Activated CD8-positive, alpha-beta T cell treated with anti-CD3 and anti-CD28 coated beads, Interleukin-2, amount 10 ng/mL, durations not matched to agents 7 days and 5 days (primary cell): ENCODE measurements around the gene UBL7. TPM values are rescaled to one million over a fixed set of nuclear protein-coding genes. Genes with fewer than 3 reads are reported as not detected.
A peak's percentile ranks its signal among the peaks of the same experiment; 100 is the strongest.

Experiments
- ATAC-seq: fragments of 150-1000 bp; cut with Tn5 transposase; one replicate; pipeline ENCODE4 v1.10.0; 2021; ENCODE audit warnings: moderate library complexity
- CTCF ChIA-PET: fragments of 350-600 bp; sonication (Branson Sonifier 250); formaldehyde crosslinking; loops from one replicate; lab custom pipeline; 2021; ENCODE audit warnings: antibody characterized with exemption; lab: Charles Lee
- POLR2A ChIA-PET: fragments of 350-600 bp; sonication (Branson Sonifier 250); formaldehyde crosslinking; loops from one replicate; lab custom pipeline; 2021; ENCODE audit warnings: antibody characterized with exemption; lab: Charles Lee
- DNase-seq: peaks from one replicate; pipeline ENCODE4 v3.0.0-alpha.2; 2020
- H3K27ac Mint-ChIP-seq: one replicate; pipeline ENCODE4 v1.8.0; 2021; ENCODE audit warnings: mild to moderate bottlenecking, mixed read lengths
- H3K27me3 Mint-ChIP-seq: one replicate; pipeline ENCODE4 v1.8.0; 2021; ENCODE audit warnings: low read depth, mixed read lengths
- H3K36me3 Mint-ChIP-seq: one replicate; pipeline ENCODE4 v1.8.0; 2021; ENCODE audit warnings: low read depth, mixed read lengths
- H3K4me1 Mint-ChIP-seq: one replicate; pipeline ENCODE4 v1.8.0; 2021; ENCODE audit warnings: low read depth, mixed read lengths
- H3K4me3 Mint-ChIP-seq: one replicate; pipeline ENCODE4 v1.8.0; 2021; ENCODE audit warnings: mild to moderate bottlenecking, mixed read lengths
- H3K9me3 Mint-ChIP-seq: one replicate; pipeline ENCODE4 v1.8.0; 2022; ENCODE audit warnings: mixed read lengths; ENCODE audit not compliant: insufficient read depth
- total RNA-seq, 2 experiments: library from RNA; stranded (reverse); gene quantifications; one replicate each; pipeline ENCODE4 v1.2.3, GENCODE V29; 2021

The UBL7 gene
- total RNA-seq, 2 experiments from 2014 or later = 60.8 to 71.4 TPM

DNA sequence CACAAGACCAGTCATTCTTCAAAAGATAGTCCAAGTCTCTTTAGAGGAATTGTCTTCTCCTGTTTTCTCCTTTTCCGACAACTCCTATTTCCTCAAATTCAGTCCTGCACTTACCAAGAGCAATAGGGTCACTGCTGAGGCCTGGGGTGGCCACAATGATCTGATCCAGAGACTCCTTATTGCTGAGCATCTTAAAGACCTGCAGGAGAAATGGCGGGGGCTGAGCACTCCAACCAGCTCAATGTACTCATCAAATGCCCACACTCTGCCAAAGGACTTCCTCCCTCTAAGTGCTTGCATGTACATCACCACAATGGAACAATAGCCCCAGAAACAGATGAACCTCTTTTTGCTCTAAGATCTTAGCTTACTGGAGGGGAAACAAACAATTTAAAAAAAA lies 9.6 kb downstream of the UBL7 start:
- Mint-ChIP-seq H3K36me3 (peaks cover 64% of the 10 kb centered on the region), H3K4me1 (peaks cover 34% of the 10 kb centered on the region), H3K9me3 (no peaks in the 10 kb centered on the region), H3K27me3 (no peaks in the 10 kb centered on the region), H3K27ac (no peak overlapping the region), H3K4me3 (no peak overlapping the region)
- POLR2A ChIA-PET = interaction anchor here (0.6 kb wide), 1 partner anchor 117 kb away, joined by 3 read pairs; no protein-coding TSS in a partner anchor
- DNase-seq (no peak), ATAC-seq (no peak)
- CTCF ChIA-PET = interaction anchor here (1.1 to 1.8 kb wide), 4 partner anchors 13 to 78 kb away, joined by 3 to 8 read pairs (median 4); no protein-coding TSS in a partner anchor

DNA sequence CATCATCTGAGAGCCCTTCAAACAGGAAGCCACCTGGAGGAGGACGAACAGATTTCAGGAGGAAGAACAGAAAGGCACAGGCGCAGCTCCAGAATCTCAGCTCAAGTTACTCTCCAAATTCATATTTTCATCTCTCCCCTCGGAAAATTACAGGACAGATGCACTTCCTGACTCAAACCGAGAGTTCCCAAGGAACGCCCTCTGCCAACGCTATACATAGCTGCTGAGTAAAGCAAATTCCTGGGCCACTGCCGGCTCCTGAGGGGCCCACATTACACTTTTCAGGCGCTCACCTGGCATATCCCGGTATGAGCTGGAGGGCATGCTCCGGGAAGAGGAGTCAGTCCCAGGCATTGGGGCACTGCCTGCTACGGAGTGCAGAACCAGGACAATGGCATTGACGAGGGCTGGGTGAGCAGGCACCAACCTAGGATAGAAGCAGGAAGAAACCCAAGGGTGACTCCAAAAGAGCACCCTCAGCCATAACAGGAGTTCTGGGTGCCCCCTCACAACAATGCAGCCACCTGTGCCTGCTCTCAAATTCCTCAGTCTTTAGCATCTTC lies 11.2 kb downstream of the UBL7 start:
- no peak for DNase-seq
- Mint-ChIP-seq H3K27me3 (no peaks in the 10 kb centered on the region), H3K36me3 (peaks cover 55% of the 10 kb centered on the region), H3K4me1 (peaks cover 22% of the 10 kb centered on the region), H3K9me3 (no peaks in the 10 kb centered on the region), H3K4me3 (no peak overlapping the region), H3K27ac (no peak overlapping the region)
- CTCF ChIA-PET = interaction anchor here (0.9 to 3.0 kb wide), 6 partner anchors 10 to 395 kb away, joined by 3 to 12 read pairs (median 6); partner anchors contain the start of gene UBL7
- POLR2A ChIA-PET = interaction anchor here (1.3 kb wide), 1 partner anchor 11 kb away, joined by 5 read pairs; the partner anchor contains the start of gene UBL7
- no peak for ATAC-seq

DNA sequence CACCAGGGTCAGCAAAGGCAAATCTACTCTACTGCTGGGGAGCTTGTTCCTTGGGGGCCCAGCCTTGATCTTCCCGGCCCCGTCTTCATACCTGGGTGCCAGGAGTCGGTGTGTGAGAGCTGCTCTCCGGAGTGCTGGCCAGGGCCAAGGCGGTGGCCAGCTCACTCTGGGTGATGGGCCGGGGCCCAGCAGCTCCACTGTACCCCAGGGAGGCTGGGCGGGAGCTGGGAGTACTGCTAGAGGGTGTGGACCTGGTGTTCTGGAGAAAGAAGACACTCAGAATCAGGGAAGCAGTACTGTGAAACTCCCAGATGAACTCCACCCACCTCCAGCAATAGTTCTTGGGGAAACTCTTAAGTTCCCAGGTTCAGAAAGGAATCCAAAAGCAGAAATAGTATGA lies 11.9 kb downstream of the UBL7 start:
- no peaks in the 10 kb centered on the region for H3K27me3 Mint-ChIP-seq
- peaks cover 55% of the 10 kb centered on the region for H3K36me3 Mint-ChIP-seq
- no peak for ATAC-seq
- H3K4me3 Mint-ChIP-seq = no peak overlapping the region
- ChIA-PET CTCF (interaction anchor here (1.0 to 3.0 kb wide), 4 partner anchors 10 to 395 kb away, joined by 3 to 12 read pairs (median 7); partner anchors contain the start of gene UBL7), POLR2A (interaction anchor here (1.3 kb wide), 1 partner anchor 12 kb away, joined by 5 read pairs; the partner anchor contains the start of gene UBL7)
- H3K27ac Mint-ChIP-seq = no peak overlapping the region
- H3K9me3 Mint-ChIP-seq = no peaks in the 10 kb centered on the region
- H3K4me1 Mint-ChIP-seq = peaks cover 20% of the 10 kb centered on the region
- no peak for DNase-seq

DNA sequence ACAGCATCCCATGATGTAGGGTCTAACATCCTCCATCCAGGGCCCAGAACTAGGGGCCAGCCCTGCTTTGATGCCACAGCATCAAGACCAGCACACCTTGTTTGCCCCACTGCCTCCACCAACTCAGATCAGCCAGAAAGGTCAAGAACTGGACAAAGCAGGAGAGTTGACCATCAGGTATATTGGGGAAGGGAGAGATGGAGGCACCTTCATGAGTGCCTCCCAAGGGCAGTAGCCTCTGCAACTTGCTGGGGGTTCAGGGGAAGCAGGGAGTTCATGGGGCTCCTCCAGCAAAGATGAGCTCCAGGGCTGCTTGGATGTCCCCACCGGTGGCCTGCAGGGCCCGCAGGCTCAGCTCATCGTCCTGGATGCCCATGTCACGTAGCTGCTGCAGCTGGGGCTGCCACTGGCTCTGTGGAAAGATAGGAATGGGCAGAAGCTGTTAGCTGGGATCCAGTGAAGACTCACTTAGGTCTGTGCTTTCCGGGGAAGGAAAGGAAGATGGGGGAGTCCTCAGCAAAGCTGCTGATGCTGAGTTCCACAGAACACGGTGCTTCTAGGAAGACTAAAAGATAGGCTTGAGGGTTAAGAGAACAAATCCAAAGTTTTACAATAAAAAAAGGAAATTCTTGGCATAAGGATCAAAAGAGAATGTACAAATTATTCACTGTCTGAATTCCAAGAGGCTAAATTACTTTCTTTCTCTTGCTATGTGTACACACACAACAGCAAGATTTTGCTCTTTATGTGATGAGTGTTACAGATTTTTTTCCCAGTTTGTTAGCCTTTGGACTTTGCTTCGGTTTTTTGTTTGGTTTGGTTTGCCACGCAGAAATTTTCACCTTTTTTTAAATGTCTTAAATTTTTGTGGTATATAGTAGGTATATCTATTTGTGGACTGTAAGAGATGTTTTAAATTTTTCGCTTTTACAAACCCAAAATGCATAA lies 14.9 kb downstream of the UBL7 start:
- ChIA-PET POLR2A (interaction anchor here (0.6 to 1.1 kb wide), 2 partner anchors 15 kb away, joined by 3 read pairs; partner anchors contain the start of gene UBL7), CTCF (interaction anchor here (0.9 to 27.0 kb wide), 3 partner anchors 35 to 67 kb away, joined by 3 to 677 read pairs (median 3); no protein-coding TSS in a partner anchor)
- DNase-seq (no peak), ATAC-seq (no peak)
- Mint-ChIP-seq H3K27me3 (no peaks in the 10 kb centered on the region), H3K4me3 (no peak overlapping the region), H3K4me1 (peaks cover 21% of the 10 kb centered on the region), H3K36me3 (peaks cover 38% of the 10 kb centered on the region), H3K9me3 (no peaks in the 10 kb centered on the region), H3K27ac (no peak overlapping the region)

DNA sequence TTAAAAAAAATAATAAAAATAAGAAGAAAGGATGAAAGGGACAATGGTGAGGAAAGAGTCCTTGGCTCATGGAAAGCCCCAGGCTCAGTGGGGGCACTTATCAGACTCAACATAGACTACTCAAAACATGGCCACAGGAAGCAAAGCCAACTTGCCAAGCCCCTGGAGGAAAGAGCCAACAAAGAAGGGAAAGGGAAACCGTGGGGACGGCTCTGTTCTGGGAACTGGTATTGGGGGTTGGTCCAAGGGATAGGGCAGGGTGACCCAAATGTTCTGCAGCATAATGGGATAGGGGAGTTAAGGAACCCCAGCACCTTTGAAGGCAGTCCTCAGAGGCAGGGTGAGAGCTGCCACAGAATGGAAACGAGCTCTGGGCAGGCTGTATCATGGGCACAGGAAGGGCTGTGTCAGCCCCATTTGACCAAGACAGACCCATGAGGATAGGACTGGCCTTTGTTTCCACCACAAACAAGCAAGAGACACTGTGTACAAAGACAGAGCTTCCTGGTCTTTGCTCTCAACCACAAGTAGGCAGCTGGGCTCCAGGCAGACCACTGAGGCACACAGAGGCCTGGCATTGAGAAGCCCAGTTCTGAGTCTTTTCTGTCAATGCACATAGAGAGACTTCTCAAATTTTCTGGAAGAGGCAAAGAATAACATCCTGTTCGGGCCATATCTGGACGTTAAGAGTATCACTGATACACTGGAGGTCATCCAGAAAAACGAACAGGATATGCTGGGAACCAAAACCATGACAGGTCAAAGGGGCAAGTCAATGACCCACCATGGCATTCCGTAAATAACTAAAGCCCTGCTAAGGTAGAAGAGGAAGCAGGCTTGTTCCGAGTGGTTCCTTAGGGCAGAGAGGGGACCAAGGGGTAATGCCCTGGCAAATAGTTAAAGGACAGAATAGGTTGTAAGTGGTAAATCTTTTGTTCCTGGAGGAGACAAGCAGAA lies 16.6 kb downstream of the UBL7 start:
- H3K36me3 Mint-ChIP-seq = peaks cover 23% of the 10 kb centered on the region

DNA sequence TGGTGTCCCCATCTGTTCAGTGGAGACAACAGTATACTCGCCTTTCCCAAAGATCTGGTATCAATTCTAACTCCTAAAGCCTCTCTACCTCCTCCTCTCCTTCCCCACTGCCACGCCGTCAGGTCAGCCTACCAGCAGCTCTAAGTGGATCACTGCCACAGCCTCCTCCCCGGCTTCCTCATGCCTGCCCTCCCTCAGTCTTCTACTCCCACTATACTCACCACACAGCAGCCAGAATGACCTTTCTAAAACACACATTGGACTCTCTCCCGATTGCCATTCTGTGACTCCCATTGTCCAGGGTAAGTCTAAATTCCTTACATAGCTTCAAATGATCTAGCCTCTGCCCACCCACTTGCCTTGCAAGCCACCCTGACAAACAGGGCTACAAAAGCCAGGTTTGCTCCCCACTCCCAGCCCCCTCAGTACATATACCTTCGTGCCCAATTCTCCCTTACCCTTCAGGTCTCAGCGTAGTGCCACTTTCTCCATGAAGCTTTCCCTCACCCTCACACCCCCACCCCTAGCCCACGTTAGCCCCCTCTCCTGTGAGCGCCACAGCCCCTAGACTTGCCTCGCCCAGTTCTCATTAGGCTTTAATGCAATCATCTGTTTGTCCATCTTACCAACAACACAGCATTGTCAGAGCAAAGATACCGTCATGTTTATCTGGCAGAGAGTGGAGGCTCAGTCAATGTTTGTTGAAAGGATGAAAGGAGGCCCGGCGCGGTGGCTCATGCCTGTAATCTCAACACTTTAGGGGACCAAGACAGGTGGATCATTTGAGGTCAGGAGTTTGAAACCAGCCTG lies 17.7 kb downstream of the UBL7 start:
- Mint-ChIP-seq H3K4me1 (peaks cover 28% of the 10 kb centered on the region), H3K36me3 (peaks cover 16% of the 10 kb centered on the region), H3K27ac (peak overlapping the region; percentile 68), H3K9me3 (no peaks in the 10 kb centered on the region), H3K4me3 (no peak overlapping the region), H3K27me3 (no peaks in the 10 kb centered on the region)
- ChIA-PET CTCF (interaction anchor here (27.0 kb wide), 1 partner anchor 64 kb away, joined by 677 read pairs; no protein-coding TSS in a partner anchor), POLR2A (interaction anchor here (0.7 to 2.0 kb wide), 5 partner anchors 18 to 97 kb away, joined by 3 to 11 read pairs (median 4); partner anchors contain the start of genes ARID3B and UBL7)
- DNase-seq = no peak
- ATAC-seq = no peak

More for the DNA sequence above, 16.6 kb downstream of the UBL7 start:
- no peak overlapping the region for H3K4me3 Mint-ChIP-seq
- CTCF ChIA-PET = interaction anchor here (0.6 to 27.0 kb wide), 2 partner anchors 65 to 113 kb away, joined by 3 to 677 read pairs; no protein-coding TSS in a partner anchor
- H3K27ac Mint-ChIP-seq = no peak overlapping the region
- no peaks in the 10 kb centered on the region for H3K9me3 Mint-ChIP-seq
- no peaks in the 10 kb centered on the region for H3K27me3 Mint-ChIP-seq
- DNase-seq (no peak), ATAC-seq (no peak)
- peaks cover 21% of the 10 kb centered on the region for H3K4me1 Mint-ChIP-seq
- POLR2A ChIA-PET = no interaction called here

DNA sequence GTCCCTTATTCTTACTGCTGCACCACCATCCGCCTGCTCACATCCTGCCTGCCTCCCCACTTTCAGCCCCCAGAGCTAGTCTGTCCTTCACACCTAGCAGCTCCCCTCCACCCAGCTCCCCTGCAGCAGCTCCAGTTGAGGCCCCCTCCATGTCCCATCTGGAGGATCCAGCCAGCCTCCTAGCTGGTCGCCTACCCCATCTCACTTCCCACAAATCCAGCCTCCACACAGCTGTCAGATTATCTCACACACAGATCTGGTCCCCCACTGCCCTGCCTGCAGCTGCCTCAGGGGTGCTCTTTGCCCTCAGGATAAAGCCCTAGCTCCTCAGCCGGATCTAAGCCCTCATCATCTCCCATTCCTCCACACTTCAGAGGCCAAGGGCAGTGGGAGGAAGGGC lies 18.4 kb downstream of the UBL7 start:
- Mint-ChIP-seq H3K27ac (peak overlapping the region; percentile 20), H3K9me3 (no peaks in the 10 kb centered on the region), H3K27me3 (no peaks in the 10 kb centered on the region), H3K4me1 (peaks cover 30% of the 10 kb centered on the region), H3K4me3 (no peak overlapping the region), H3K36me3 (peaks cover 9% of the 10 kb centered on the region)
- ChIA-PET POLR2A (interaction anchor here (0.7 to 2.0 kb wide), 5 partner anchors 18 to 98 kb away, joined by 3 to 11 read pairs (median 4); partner anchors contain the start of genes ARID3B and UBL7), CTCF (interaction anchor here (27.0 kb wide), 1 partner anchor 63 kb away, joined by 677 read pairs; no protein-coding TSS in a partner anchor)
- DNase-seq (no peak), ATAC-seq (no peak)

DNA sequence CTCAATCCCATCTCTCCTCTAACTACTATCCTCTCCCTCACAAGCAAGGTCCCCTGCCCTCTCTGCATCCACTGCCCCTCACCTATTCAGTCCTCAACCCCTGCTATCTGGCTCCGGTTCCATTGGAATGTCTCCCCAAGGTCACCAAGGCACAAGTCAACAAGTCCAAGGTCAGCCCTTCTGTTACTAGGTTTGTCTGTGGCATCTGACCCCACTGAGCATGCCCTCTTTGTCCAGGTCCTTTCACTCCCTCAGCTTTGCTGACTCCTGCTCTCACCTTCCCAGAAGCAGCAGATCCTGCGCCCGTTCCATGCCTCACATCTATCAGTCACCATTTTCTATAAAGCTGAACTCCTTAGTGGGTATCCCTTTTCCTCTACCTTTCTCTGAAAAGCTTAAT lies 18.9 kb downstream of the UBL7 start:
- no peak overlapping the region for H3K4me3 Mint-ChIP-seq
- ChIA-PET POLR2A (interaction anchor here (1.4 to 2.0 kb wide), 3 partner anchors 19 to 60 kb away, joined by 4 to 11 read pairs (median 6); partner anchors contain the start of gene UBL7), CTCF (interaction anchor here (1.5 to 27.0 kb wide), 2 partner anchors 12 to 63 kb away, joined by 4 to 677 read pairs; no protein-coding TSS in a partner anchor)
- no peaks in the 10 kb centered on the region for H3K27me3 Mint-ChIP-seq
- H3K36me3 Mint-ChIP-seq = peaks cover 9% of the 10 kb centered on the region
- H3K9me3 Mint-ChIP-seq = no peaks in the 10 kb centered on the region
- peaks cover 31% of the 10 kb centered on the region for H3K4me1 Mint-ChIP-seq
- DNase-seq = no peak
- no peak for ATAC-seq
- H3K27ac Mint-ChIP-seq = peak overlapping the region; percentile 20

DNA sequence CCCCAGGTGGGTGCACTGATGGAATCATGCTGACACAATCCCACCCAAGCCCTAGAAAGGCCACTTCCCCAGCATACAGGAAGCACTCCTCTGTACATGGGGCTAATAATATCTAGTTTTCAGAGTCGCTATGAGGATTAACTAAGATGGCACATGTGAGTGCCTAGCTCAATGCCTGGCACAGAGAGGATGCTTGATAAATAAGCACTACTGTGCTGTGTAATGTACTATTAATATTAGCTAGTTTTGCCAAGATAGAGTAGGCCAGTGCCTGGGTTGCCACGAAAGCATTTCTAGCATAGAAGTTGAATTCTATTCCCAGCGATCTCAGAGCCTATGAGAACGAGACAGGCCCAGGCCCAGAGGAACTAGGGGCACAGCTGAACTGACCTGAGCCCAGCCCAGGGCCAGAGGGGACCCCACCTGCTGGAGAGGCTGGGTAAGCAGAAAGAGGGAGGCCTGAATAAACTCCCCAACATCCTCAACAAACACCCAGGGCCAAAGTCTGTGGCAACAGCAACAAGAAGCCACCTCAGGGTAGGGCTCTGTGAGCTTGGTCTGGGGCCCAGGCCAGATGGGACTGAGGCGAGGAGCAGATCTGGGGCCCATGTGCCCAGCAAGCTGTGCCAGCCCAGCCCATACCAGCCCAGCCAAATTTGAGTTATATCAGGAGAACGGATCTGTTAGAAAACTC lies 19.6 kb downstream of the UBL7 start:
- peaks cover 7% of the 10 kb centered on the region for H3K36me3 Mint-ChIP-seq
- H3K4me1 Mint-ChIP-seq = peaks cover 36% of the 10 kb centered on the region
- no peaks in the 10 kb centered on the region for H3K9me3 Mint-ChIP-seq
- ChIA-PET CTCF (interaction anchor here (0.9 to 27.0 kb wide), 3 partner anchors 12 to 62 kb away, joined by 3 to 677 read pairs (median 4); no protein-coding TSS in a partner anchor), POLR2A (interaction anchor here (1.4 kb wide), 1 partner anchor 20 kb away, joined by 11 read pairs; the partner anchor contains the start of gene UBL7)
- no peak for ATAC-seq
- H3K27ac Mint-ChIP-seq = no peak overlapping the region
- no peak overlapping the region for H3K4me3 Mint-ChIP-seq
- DNase-seq = no peak
- H3K27me3 Mint-ChIP-seq = no peaks in the 10 kb centered on the region
